Ectodermal cell (in vitro differentiated cells): ENCODE results near the gene ZSCAN10.
"Not testable (repeated sequence)": the region's sequence is repeated elsewhere in the genome, so short reads cannot be mapped to it uniquely, and the experiment has no call there.

Experiments used
- H3K27ac ChIP-seq: 2 replicates; pipeline ENCODE4 v1.7.0; 2013; ENCODE audit warnings: mild to moderate bottlenecking, low read depth, low read length; ENCODE audit not compliant: insufficient read depth, poor library complexity, severe bottlenecking
- H3K27me3 ChIP-seq: 2 replicates; pipeline ENCODE4 v1.7.0; 2013; ENCODE audit warnings: mild to moderate bottlenecking, low read length; ENCODE audit not compliant: insufficient read depth, control insufficient read depth, poor library complexity, severe bottlenecking
- H3K36me3 ChIP-seq: one replicate; pipeline ENCODE4 v1.7.0; 2013; ENCODE audit warnings: low read length; ENCODE audit not compliant: control insufficient read depth, insufficient read depth
- H3K4me1 ChIP-seq: one replicate; pipeline ENCODE4 v1.7.0; 2013; ENCODE audit warnings: low read length; ENCODE audit not compliant: control insufficient read depth, insufficient read depth
- H3K4me3 ChIP-seq: 2 replicates; pipeline ENCODE4 v1.7.0; 2013; ENCODE audit warnings: low read depth, low read length, control low read depth; ENCODE audit not compliant: insufficient read depth
- H3K9me3 ChIP-seq: 2 replicates; pipeline ENCODE4 v1.7.0; 2013; ENCODE audit warnings: mild to moderate bottlenecking, low read length, moderate library complexity; ENCODE audit not compliant: control insufficient read depth
- WGBS, 2 experiments: methylation state at CpG; one replicate each; pipeline ENCODE4 v1.1.7; 2013; ENCODE audit warnings: missing lambda C conversion rate in 2 of 2; 5-methylcytosine and 5-hydroxymethylcytosine counted together

ZSCAN10 gene

GRCh38 chr16:3085868-3086595 is 13.1 kb downstream of the ZSCAN10 start:
- Histone ChIP-seq H3K9me3 (no peaks in the 10 kb centered on the region), H3K27me3 (no peaks in the 10 kb centered on the region), H3K27ac (no peak overlapping the region), H3K4me3 (no peak overlapping the region), H3K36me3 (no peaks in the 10 kb centered on the region), H3K4me1 (peaks cover 10% of the 10 kb centered on the region)
- 92 to 93% methylated on average over 17 of the region's 17 CpGs for WGBS, 2 experiments

DNA sequence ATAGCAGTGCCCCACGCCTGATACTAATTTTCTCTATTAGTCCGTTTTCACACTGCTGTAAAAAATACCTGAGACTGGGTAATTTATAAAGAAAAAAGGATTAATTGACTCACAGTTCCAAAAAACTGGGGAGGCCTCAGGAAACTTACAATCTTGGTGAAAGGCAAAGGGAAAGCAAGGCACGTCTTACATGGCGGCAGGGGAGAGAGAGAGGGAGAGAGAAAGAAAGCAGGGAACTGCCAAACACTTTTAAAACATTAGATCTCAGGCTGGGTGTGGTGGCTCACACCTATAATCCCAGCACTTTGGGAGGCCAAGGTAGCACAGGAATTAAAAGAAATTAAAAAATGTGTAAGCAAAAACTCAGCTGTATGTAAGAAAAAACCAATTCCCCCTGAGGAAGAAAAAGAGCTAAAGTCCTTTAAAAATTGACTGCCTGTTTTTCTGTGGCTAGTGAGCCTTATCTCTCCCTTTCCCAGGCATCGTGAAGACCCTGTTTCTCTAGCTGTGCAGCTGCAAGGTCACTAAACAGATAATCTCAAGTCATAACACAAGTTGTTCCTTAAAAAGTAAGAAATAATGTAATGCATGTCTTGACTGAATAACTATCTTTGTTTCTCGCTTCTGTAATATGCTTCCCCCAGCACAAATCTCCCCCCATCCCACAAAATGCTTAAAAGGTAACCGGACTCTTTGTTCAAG is 14.0 kb downstream of the ZSCAN10 start:
- 87 to 91% methylated on average over 7 of the region's 7 CpGs for WGBS, 2 experiments
- Histone ChIP-seq H3K9me3 (no peaks in the 10 kb centered on the region), H3K27me3 (no peaks in the 10 kb centered on the region), H3K4me3 (no peak overlapping the region), H3K4me1 (peaks cover 10% of the 10 kb centered on the region), H3K27ac (no peak overlapping the region), H3K36me3 (no peaks in the 10 kb centered on the region)

- 92 to 93% methylated on average over 1 of the region's 1 CpG for WGBS, 2 experiments
- peaks cover 10% of the 10 kb centered on the region for H3K4me1 ChIP-seq
- H3K9me3 ChIP-seq: no peaks in the 10 kb centered on the region
Observed at GRCh38 chr16:3084491-3084890, 14.6 kb downstream of the ZSCAN10 start.

GRCh38 chr16:3083408-3083807 is 15.7 kb downstream of the ZSCAN10 start:
- H3K4me3 ChIP-seq, H3K9me3 ChIP-seq, H3K27ac ChIP-seq, H3K4me1 ChIP-seq, H3K36me3 ChIP-seq, H3K27me3 ChIP-seq: not testable (repeated sequence)
- 91 to 94% methylated on average over 8 of the region's 8 CpGs for WGBS, 2 experiments

More at GRCh38 chr16:3084491-3084890, 14.6 kb downstream of the ZSCAN10 start:
- Histone ChIP-seq H3K36me3 (no peaks in the 10 kb centered on the region), H3K27ac (no peak overlapping the region), H3K27me3 (no peaks in the 10 kb centered on the region), H3K4me3 (no peak overlapping the region)

GRCh38 chr16:3081957-3082356 is 17.1 kb downstream of the ZSCAN10 start:
- 92 to 95% methylated on average over 13 of the region's 13 CpGs for WGBS, 2 experiments
- H3K9me3 ChIP-seq, H3K4me3 ChIP-seq, H3K27ac ChIP-seq, H3K27me3 ChIP-seq, H3K36me3 ChIP-seq, H3K4me1 ChIP-seq: not testable (repeated sequence)

DNA sequence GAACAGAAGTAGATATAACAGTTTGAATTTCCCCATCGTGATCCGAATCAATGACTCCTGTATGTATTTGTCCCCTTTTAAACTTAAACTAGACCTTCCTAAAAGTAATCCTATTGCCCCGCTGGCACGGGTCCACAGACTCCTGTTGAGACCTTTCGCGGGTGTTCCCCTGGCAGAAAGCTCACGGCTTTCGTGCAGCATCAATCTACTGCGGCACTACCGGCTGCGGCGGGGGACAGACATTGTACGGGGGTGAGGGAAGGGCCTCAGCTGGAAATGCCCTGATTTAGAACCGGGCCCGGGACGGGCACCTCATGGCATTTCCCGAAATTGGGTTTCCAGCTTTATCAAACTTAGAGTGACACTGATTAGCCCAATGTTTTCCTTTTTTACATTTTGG is 19.1 kb downstream of the ZSCAN10 start:
- no peaks in the 10 kb centered on the region for H3K9me3 ChIP-seq
- WGBS, 2 experiments: 93% methylated on average over 17 of the region's 17 CpGs

DNA sequence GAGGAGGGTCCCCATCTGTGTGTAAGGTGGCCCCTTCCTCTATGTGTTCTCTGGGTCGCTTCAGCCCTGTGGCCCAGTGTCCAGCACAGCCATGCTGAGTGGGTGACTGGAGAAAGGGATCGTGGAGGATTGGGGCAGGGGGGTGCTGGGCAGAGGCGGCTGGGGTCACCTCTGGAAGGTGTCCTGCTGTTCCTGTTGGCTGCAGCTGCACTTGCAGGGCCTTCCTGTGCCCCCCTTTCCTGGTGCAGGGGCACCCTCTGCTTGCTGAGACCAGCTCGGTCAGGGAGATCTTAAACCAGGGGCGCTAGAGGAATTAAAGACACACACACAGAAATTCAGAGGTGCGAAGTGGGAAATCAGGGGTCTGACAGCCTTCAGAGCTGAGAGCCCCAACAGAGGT is 22.5 kb downstream of the ZSCAN10 start:
- Histone ChIP-seq H3K27me3 (no peaks in the 10 kb centered on the region), H3K9me3 (no peaks in the 10 kb centered on the region), H3K4me1 (no peaks in the 10 kb centered on the region), H3K36me3 (no peaks in the 10 kb centered on the region), H3K4me3 (no peak overlapping the region), H3K27ac (no peak overlapping the region)
- WGBS, 2 experiments: 74% methylated on average over 6 of the region's 6 CpGs

More for the DNA sequence above, 19.1 kb downstream of the ZSCAN10 start:
- Histone ChIP-seq H3K27me3 (no peaks in the 10 kb centered on the region), H3K27ac (no peak overlapping the region), H3K36me3 (no peaks in the 10 kb centered on the region), H3K4me1 (no peaks in the 10 kb centered on the region), H3K4me3 (no peak overlapping the region)

- not testable (repeated sequence) for H3K4me1 ChIP-seq, H3K9me3 ChIP-seq, H3K4me3 ChIP-seq, H3K27ac ChIP-seq, H3K27me3 ChIP-seq, H3K36me3 ChIP-seq
- 93 to 96% methylated on average over 6 of the region's 6 CpGs for WGBS, 2 experiments
Observed at GRCh38 chr16:3075946-3076345, 23.1 kb downstream of the ZSCAN10 start.

DNA sequence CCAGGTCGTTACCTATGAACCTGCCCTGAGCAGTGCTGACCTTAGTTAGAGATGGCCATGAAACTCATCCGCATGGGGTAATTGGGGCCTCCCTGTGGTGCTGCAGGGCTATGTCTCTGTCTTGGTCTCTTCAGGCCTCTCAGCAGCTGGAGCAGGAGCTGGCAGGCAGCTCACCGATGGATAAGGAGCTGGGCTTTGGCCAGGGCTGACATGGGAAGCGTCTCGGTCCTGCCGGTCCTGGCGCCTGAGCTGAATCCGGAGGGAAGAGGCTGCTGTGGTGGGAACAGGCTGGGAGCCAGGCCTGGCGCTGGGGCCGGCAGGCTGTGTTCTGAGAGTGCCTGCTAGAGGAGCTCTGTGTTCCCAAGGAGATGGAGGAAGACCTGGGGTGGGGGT is 23.6 kb downstream of the ZSCAN10 start:
- Histone ChIP-seq H3K27me3 (no peaks in the 10 kb centered on the region), H3K27ac (no peak overlapping the region), H3K4me1 (no peaks in the 10 kb centered on the region), H3K9me3 (no peaks in the 10 kb centered on the region), H3K4me3 (no peak overlapping the region), H3K36me3 (no peaks in the 10 kb centered on the region)
- 56 to 60% methylated on average over 10 of the region's 10 CpGs for WGBS, 2 experiments

- Histone ChIP-seq H3K36me3 (no peaks in the 10 kb centered on the region), H3K9me3 (no peaks in the 10 kb centered on the region), H3K4me3 (no peak overlapping the region), H3K27me3 (no peaks in the 10 kb centered on the region), H3K4me1 (no peaks in the 10 kb centered on the region), H3K27ac (no peak overlapping the region)
- 81 to 86% methylated on average over 9 of the region's 9 CpGs for WGBS, 2 experiments
Observed at GRCh38 chr16:3074860-3075522, 24.1 kb downstream of the ZSCAN10 start.
